BLaER1 treated with 17β-estradiol and CSF1 and Interleukin-3, amounts not matched to agents 10 nM and 100 nM (cell line): Measurements from ENCODE around the gene ZSCAN16.
"Not testable (repeated sequence)": the region's sequence is repeated elsewhere in the genome, so short reads cannot be mapped to it uniquely, and the experiment has no call there.

Experiments used
- H3K27ac ChIP-seq, 11 experiments: shearing (Covaris generic); formaldehyde crosslinking; 2 replicates each; pipeline ENCODE4 v1.8.1; 2022
- H3K27me3 ChIP-seq, 11 experiments: shearing (Covaris generic); formaldehyde crosslinking; 2 replicates each; pipeline ENCODE4 v1.8.1; 2022
- H3K36me3 ChIP-seq, 11 experiments: shearing (Covaris generic); formaldehyde crosslinking; 2 replicates each; pipeline ENCODE4 v1.8.1; 2022
- H3K4me1 ChIP-seq, 10 experiments: shearing (Covaris generic); formaldehyde crosslinking; 2 replicates each; pipeline ENCODE4 v1.8.1; 2022
- H3K4me2 ChIP-seq, 11 experiments: shearing (Covaris generic); formaldehyde crosslinking; 2 replicates each; pipeline ENCODE4 v1.8.1; 2022
- H3K4me3 ChIP-seq, 10 experiments: shearing (Covaris generic); formaldehyde crosslinking; 2 replicates each; pipeline ENCODE4 v1.8.1; 2022
- H3K9ac ChIP-seq, 11 experiments: shearing (Covaris generic); formaldehyde crosslinking; 2 replicates each; pipeline ENCODE4 v1.8.1; 2022
- H3K9me3 ChIP-seq, 11 experiments: shearing (Covaris generic); formaldehyde crosslinking; replicated peaks in 1 of 11; 2 replicates each; pipeline ENCODE4 v1.8.1; 2022
- H4K20me1 ChIP-seq, 11 experiments: shearing (Covaris generic); formaldehyde crosslinking; 2 replicates each; pipeline ENCODE4 v1.8.1; 2022
- Cebpa-rat ChIP-seq, 11 experiments: shearing (Covaris generic); IDR thresholded peaks; 2 replicates each; pipeline ENCODE4 v1.8.1; 2022

Gene ZSCAN16

GRCh38 chr6:28124350-28124970 is at the start of gene ZSCAN16:
Gene ZSCAN16 (plus strand): TSS chr6:28124609. CDS start chr6:28125444, 835 bp downstream.
- peaks cover 24 to 40% (median 34%) of the 10 kb centered on the region in 10 experiments for H3K4me1 ChIP-seq
- TF ChIP-seq Cebpa-rat (IDR thresholded peaks at IDR 0.05): no peak
- no peaks in the 10 kb centered on the region for H3K27me3 ChIP-seq
- peak within 1 kb of the TSS; percentile 74 to 86 (median 83) for H3K27ac ChIP-seq
- peaks cover 5 to 41% (median 33%) of the 10 kb centered on the region in 11 experiments; a peak in 15 of 22 replicates for H4K20me1 ChIP-seq
- no peaks in the 10 kb centered on the region for H3K9me3 ChIP-seq
- H3K4me2 ChIP-seq: peak within 1 kb of the TSS; percentile 78 to 94 (median 90)
- H3K9ac ChIP-seq: peak within 1 kb of the TSS; percentile 80 to 87 (median 83)
- H3K4me3 ChIP-seq: peak within 1 kb of the TSS; percentile 79 to 87 (median 80)
- peaks cover 45 to 78% (median 65%) of the 10 kb centered on the region in 11 experiments for H3K36me3 ChIP-seq

- Histone ChIP-seq H3K9ac (no peak overlapping the region), H3K4me2 (no peak overlapping the region), H3K4me3 (no peak overlapping the region), H4K20me1 (no peaks in the 10 kb centered on the region), H3K36me3 (no peaks in the 10 kb centered on the region), H3K27ac (no peak overlapping the region), H3K9me3 (no peaks in the 10 kb centered on the region; a peak in 1 of 22 replicates), H3K27me3 (no peaks in the 10 kb centered on the region), H3K4me1 (peaks cover 7 to 21% (median 18%) of the 10 kb centered on the region in 10 experiments)
- TF ChIP-seq Cebpa-rat (IDR thresholded peaks at IDR 0.05): no peak
Observed at GRCh38 chr6:28078050-28078449, 46.4 kb upstream of the ZSCAN16 start.

- Histone ChIP-seq H3K4me3 (no peak overlapping the region), H3K36me3 (no peaks in the 10 kb centered on the region), H4K20me1 (no peaks in the 10 kb centered on the region), H3K27me3 (no peaks in the 10 kb centered on the region), H3K9ac (no peak overlapping the region), H3K4me1 (peaks cover 7 to 21% (median 18%) of the 10 kb centered on the region in 10 experiments), H3K9me3 (no peaks in the 10 kb centered on the region; a peak in 1 of 22 replicates), H3K27ac (peak overlapping the region in 2 of 11 experiments; percentile 93 to 95; a peak in 2 of 22 replicates), H3K4me2 (peak overlapping the region in 6 of 11 experiments; percentile 61 to 78 (median 74); a peak in 4 of 22 replicates)
- no peak for TF ChIP-seq Cebpa-rat (IDR thresholded peaks at IDR 0.05)
Observed at GRCh38 chr6:28078836-28079235, 45.6 kb upstream of the ZSCAN16 start.

- not testable (repeated sequence) for H3K9me3 ChIP-seq, H3K36me3 ChIP-seq, H3K27me3 ChIP-seq, H4K20me1 ChIP-seq
- Histone ChIP-seq H3K4me1 (peaks cover 7 to 21% (median 18%) of the 10 kb centered on the region in 10 experiments), H3K9ac (peak within 1 kb of the TSS; percentile 74 to 93 (median 86)), H3K27ac (peak within 1 kb of the TSS; percentile 81 to 95 (median 91)), H3K4me2 (peak within 1 kb of the TSS; percentile 76 to 93 (median 85)), H3K4me3 (peak within 1 kb of the TSS; percentile 69 to 87 (median 76))
Observed at GRCh38 chr6:28080381-28080630, 44.1 kb upstream of the ZSCAN16 start, which contains the start of gene ZNF165. Gene ZNF165 (plus strand): TSS chr6:28080568. CDS start chr6:28085481, 4,913 bp downstream.

GRCh38 chr6:28080631-28081485 is 43.6 kb upstream of the ZSCAN16 start:
- H3K4me1 ChIP-seq: peaks cover 7 to 21% (median 18%) of the 10 kb centered on the region in 10 experiments
- H3K9ac ChIP-seq: peak overlapping the region; percentile 74 to 93 (median 86)
- peaks cover 0 to 7% (median 5%) of the 10 kb centered on the region in 11 experiments; a peak in 7 of 22 replicates for H3K36me3 ChIP-seq
- no peak for TF ChIP-seq Cebpa-rat (IDR thresholded peaks at IDR 0.05)
- peak overlapping the region; percentile 81 to 95 (median 91) for H3K27ac ChIP-seq
- H4K20me1 ChIP-seq: no peaks in the 10 kb centered on the region
- H3K4me3 ChIP-seq: peak overlapping the region; percentile 69 to 87 (median 76)
- H3K9me3 ChIP-seq: no peaks in the 10 kb centered on the region; a peak in 1 of 22 replicates
- H3K27me3 ChIP-seq: no peaks in the 10 kb centered on the region
- peak overlapping the region; percentile 76 to 93 (median 85) for H3K4me2 ChIP-seq

GRCh38 chr6:28081486-28081751 is 43.0 kb upstream of the ZSCAN16 start:
- Histone ChIP-seq H3K4me2 (peak overlapping the region; percentile 76 to 93 (median 85)), H4K20me1 (no peaks in the 10 kb centered on the region), H3K4me3 (peak overlapping the region; percentile 69 to 87 (median 76)), H3K9ac (peak overlapping the region; percentile 74 to 93 (median 86)), H3K27ac (peak overlapping the region; percentile 81 to 95 (median 91)), H3K36me3 (peaks cover 4 to 12% (median 9%) of the 10 kb centered on the region in 11 experiments; a peak in 13 of 22 replicates), H3K9me3 (peaks cover 0 to 3% (median 0%) of the 10 kb centered on the region in 11 experiments; a peak in 2 of 22 replicates), H3K4me1 (peaks cover 7 to 21% (median 18%) of the 10 kb centered on the region in 10 experiments), H3K27me3 (no peaks in the 10 kb centered on the region)
- TF ChIP-seq Cebpa-rat (IDR thresholded peaks at IDR 0.05): no peak

GRCh38 chr6:28082939-28083338 is 41.5 kb upstream of the ZSCAN16 start:
- no peak for TF ChIP-seq Cebpa-rat (IDR thresholded peaks at IDR 0.05)
- no peaks in the 10 kb centered on the region for H3K27me3 ChIP-seq
- peaks cover 15 to 27% (median 20%) of the 10 kb centered on the region in 11 experiments for H3K36me3 ChIP-seq
- H3K4me1 ChIP-seq: peaks cover 7 to 21% (median 18%) of the 10 kb centered on the region in 10 experiments
- no peaks in the 10 kb centered on the region for H4K20me1 ChIP-seq
- H3K4me2 ChIP-seq: no peak overlapping the region
- peaks cover 9 to 18% (median 12%) of the 10 kb centered on the region in 11 experiments for H3K9me3 ChIP-seq
- H3K9ac ChIP-seq: no peak overlapping the region
- no peak overlapping the region for H3K27ac ChIP-seq
- no peak overlapping the region for H3K4me3 ChIP-seq

- no peak for TF ChIP-seq Cebpa-rat (IDR thresholded peaks at IDR 0.05)
- Histone ChIP-seq H3K27ac (no peak overlapping the region), H3K36me3 (peaks cover 33 to 57% (median 48%) of the 10 kb centered on the region in 11 experiments)
Observed at GRCh38 chr6:28089054-28089453, 35.4 kb upstream of the ZSCAN16 start.

More at GRCh38 chr6:28089054-28089453, 35.4 kb upstream of the ZSCAN16 start:
- Histone ChIP-seq H3K27me3 (peaks cover 3 to 14% (median 9%) of the 10 kb centered on the region in 11 experiments; a peak in 13 of 22 replicates), H3K9me3 (peaks cover 47 to 61% (median 53%) of the 10 kb centered on the region in 11 experiments), H3K9ac (no peak overlapping the region), H3K4me2 (no peak overlapping the region), H3K4me3 (peak overlapping the region in 2 of 10 experiments; percentile 1 to 39; a peak in 1 of 20 replicates), H3K4me1 (peaks cover 0 to 9% (median 6%) of the 10 kb centered on the region in 10 experiments; a peak in 10 of 20 replicates), H4K20me1 (no peaks in the 10 kb centered on the region)
